Astrocyte of the spinal cord (primary cell): ENCODE results near the gene TMEM132E.

ENCODE experiments used
- DNase-seq: peaks from one replicate; pipeline ENCODE4 v3.0.0; 2011; ENCODE audit warnings: low read depth, low spot score
- H3K4me3 ChIP-seq: 2 replicates; pipeline ENCODE4 v1.5.1; 2011; ENCODE audit warnings: low read depth, mild to moderate bottlenecking, low read length, moderate library complexity
- in situ Hi-C: cut with HindIII; loops from 2 replicates; pipeline ENCODE4 v1.10.0; 2017; ENCODE audit warnings: low sequenced_read_pairs
- TF ChIP-seq, protein P1 (sequence below): IDR thresholded peaks from 2 replicates; pipeline ENCODE4 v1.5.1; 2012; ENCODE audit warnings: low read depth, mild to moderate bottlenecking, low read length, inconsistent platforms

Gene TMEM132E

DNA sequence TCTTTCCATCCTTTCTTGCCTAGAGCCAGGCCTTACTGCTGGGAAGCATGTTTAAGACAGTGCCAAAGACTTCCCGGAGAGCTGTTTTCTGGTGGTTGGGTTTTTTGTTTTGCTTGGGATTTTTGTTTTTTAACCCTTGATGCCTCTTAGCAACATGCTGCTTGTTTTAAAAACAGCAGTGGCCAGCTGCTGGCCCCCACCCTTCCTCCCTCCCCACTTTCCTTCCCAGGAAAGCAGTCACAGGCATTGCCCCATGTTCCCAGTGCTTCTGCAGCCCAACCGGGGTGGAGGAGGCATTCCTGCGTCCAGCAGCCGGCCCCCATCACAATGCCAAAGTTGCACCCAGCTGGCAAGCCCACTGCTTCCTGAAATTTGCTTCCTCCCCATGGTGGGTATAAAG, 12.6 kb downstream of the TMEM132E start:
- TF ChIP-seq, protein P1, sequence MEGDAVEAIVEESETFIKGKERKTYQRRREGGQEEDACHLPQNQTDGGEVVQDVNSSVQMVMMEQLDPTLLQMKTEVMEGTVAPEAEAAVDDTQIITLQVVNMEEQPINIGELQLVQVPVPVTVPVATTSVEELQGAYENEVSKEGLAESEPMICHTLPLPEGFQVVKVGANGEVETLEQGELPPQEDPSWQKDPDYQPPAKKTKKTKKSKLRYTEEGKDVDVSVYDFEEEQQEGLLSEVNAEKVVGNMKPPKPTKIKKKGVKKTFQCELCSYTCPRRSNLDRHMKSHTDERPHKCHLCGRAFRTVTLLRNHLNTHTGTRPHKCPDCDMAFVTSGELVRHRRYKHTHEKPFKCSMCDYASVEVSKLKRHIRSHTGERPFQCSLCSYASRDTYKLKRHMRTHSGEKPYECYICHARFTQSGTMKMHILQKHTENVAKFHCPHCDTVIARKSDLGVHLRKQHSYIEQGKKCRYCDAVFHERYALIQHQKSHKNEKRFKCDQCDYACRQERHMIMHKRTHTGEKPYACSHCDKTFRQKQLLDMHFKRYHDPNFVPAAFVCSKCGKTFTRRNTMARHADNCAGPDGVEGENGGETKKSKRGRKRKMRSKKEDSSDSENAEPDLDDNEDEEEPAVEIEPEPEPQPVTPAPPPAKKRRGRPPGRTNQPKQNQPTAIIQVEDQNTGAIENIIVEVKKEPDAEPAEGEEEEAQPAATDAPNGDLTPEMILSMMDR: no peak
- in situ Hi-C loops: no loop called here
- DNase-seq: no peak
- no peak overlapping the region for H3K4me3 ChIP-seq

GRCh38 chr17:34596920-34597319, 17.5 kb downstream of the TMEM132E start:
- no peak overlapping the region for H3K4me3 ChIP-seq
- in situ Hi-C loops: no loop called here
- no peak for DNase-seq
- TF ChIP-seq, protein P1: no peak

GRCh38 chr17:34598161-34598776, 18.9 kb downstream of the TMEM132E start:
- in situ Hi-C loops: no loop called here
- no peak for DNase-seq
- TF ChIP-seq, protein P1: no peak
- no peak overlapping the region for H3K4me3 ChIP-seq

GRCh38 chr17:34601416-34601815, 22.0 kb downstream of the TMEM132E start:
- no peak for DNase-seq
- TF ChIP-seq, protein P1: no peak
- no peak overlapping the region for H3K4me3 ChIP-seq
- in situ Hi-C loops: no loop called here

DNA sequence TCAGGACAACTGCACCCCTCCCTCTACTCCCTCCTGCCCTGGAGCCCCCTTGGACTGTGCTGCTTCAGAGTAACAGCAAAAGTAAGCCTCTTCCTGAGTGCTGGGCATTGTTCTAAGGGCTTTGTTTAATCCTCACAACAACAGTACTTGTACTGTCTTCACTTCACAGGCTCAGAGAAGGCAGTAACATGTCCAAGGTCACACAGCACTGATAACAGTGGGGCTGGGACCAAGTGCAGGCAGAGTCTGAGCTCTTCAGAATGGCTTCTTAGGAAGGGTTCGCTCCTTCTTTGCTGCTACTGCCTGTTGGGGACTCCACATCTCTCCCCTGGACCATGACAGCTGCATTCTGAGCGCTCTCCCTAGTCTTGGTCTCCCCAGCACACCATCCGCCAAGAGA, 24.6 kb downstream of the TMEM132E start:
- TF ChIP-seq, protein P1: no peak
- in situ Hi-C loops: no loop called here

GRCh38 chr17:34606763-34607162, 27.4 kb downstream of the TMEM132E start:
- in situ Hi-C loops: no loop called here
- H3K4me3 ChIP-seq: no peak overlapping the region
- TF ChIP-seq, protein P1: no peak
- no peak for DNase-seq

More for the DNA sequence above, 24.6 kb downstream of the TMEM132E start:
- H3K4me3 ChIP-seq: no peak overlapping the region
- DNase-seq: no peak
